ENCODE measurements around the gene USPL1. TPM values are rescaled to one million over a fixed set of nuclear protein-coding genes. Genes with fewer than 3 reads are reported as not detected.

USPL1 gene
- total and polyA plus RNA-seq, 7 donors = 6.6 to 18.4 (median 12.4) TPM

DNA sequence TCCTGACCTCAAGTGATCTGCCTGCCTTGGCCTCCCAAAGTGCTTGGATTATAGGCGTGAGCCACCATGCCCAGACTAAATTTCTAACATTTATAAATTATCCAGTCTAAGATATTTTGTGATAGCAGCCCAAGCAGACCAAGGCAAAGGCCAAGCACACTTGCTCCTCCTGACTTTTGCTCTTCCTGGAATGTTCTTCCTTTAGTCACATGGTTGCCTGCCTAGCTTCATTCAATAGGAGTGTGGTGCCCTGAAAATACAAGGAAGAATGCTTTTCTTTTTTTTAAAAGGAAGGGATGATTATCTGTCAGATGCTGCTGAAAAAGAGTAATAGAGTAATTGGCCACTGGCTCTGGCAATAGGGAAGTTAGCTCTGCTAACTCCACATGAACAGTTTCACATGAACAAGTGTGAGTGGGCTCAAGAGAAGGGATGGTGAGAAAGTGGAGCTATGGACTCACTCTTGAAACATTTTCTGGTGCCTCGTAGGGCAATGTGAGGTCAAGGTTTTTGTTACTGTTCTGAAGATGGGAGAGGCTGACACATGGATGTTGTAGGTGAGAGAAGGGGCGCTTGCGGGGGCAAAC lies 47.1 kb downstream of the USPL1 start:
- 92 to 95% (median 92%) methylated on average over 4 of the region's 4 CpGs for WGBS, 3 donors

DNA sequence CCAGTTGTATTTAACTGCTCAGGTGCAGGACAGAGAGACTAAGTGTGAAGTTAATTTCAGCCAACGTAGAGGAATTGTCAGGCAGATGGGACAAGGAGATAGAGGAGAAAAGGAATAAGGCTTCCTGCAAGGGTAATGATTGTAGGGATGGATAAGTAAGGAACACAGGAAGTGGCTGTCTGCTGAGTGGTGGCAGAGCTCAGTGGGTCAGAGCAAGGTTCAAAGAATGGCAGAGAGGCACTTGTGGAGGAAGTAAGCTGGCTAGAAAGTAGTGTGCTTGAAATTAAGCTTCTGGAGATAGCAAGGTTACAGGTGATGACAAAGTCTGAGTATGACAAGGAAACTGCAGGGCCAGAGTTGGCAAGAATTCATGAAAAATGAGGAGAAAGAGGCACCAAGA lies 47.9 kb downstream of the USPL1 start:
- Histone ChIP-seq H3K4me3 (no peak overlapping the region), H3K27me3 (ENCODE audit: insufficient read depth in 3 of 3, low read length in 2 of 3) (no peaks in the 10 kb centered on the region), H3K9me3 (no peaks in the 10 kb centered on the region), H3K36me3 (ENCODE audit: insufficient read depth in 1 of 2, low read depth in 1 of 2) (no peaks in the 10 kb centered on the region), H3K27ac (no peak overlapping the region), H3K4me1 (no peaks in the 10 kb centered on the region)
- TF ChIP-seq, protein P1, sequence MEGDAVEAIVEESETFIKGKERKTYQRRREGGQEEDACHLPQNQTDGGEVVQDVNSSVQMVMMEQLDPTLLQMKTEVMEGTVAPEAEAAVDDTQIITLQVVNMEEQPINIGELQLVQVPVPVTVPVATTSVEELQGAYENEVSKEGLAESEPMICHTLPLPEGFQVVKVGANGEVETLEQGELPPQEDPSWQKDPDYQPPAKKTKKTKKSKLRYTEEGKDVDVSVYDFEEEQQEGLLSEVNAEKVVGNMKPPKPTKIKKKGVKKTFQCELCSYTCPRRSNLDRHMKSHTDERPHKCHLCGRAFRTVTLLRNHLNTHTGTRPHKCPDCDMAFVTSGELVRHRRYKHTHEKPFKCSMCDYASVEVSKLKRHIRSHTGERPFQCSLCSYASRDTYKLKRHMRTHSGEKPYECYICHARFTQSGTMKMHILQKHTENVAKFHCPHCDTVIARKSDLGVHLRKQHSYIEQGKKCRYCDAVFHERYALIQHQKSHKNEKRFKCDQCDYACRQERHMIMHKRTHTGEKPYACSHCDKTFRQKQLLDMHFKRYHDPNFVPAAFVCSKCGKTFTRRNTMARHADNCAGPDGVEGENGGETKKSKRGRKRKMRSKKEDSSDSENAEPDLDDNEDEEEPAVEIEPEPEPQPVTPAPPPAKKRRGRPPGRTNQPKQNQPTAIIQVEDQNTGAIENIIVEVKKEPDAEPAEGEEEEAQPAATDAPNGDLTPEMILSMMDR (IDR thresholded peaks at IDR 0.05) = no peak
- no peak for ATAC-seq
- 60 to 77% (median 69%) methylated on average over 1 of the region's 1 CpG for WGBS, 3 donors
- no peak for DNase-seq
- intact Hi-C loops (cut with DNase I) = no loop called here

More for the DNA sequence above, 47.1 kb downstream of the USPL1 start:
- no peak overlapping the region for H3K4me3 ChIP-seq
- ATAC-seq = no peak
- H3K27ac ChIP-seq = no peak overlapping the region
- H3K9me3 ChIP-seq = no peaks in the 10 kb centered on the region
- no peaks in the 10 kb centered on the region for H3K27me3 ChIP-seq (ENCODE audit: insufficient read depth in 3 of 3, low read length in 2 of 3)
- peaks cover 0 to 1% of the 10 kb centered on the region in 2 donors for H3K36me3 ChIP-seq (ENCODE audit: insufficient read depth in 1 of 2, low read depth in 1 of 2)
- intact Hi-C loops (cut with DNase I) = no loop called here
- H3K4me1 ChIP-seq = peaks cover 8% of the 10 kb centered on the region
- no peak for DNase-seq
- TF ChIP-seq, protein P1 (IDR thresholded peaks at IDR 0.05) = no peak

- no peaks in the 10 kb centered on the region for H3K4me1 ChIP-seq
- 78 to 83% (median 82%) methylated on average over 8 of the region's 8 CpGs for WGBS, 3 donors
- intact Hi-C loops (cut with DNase I) = no loop called here
These were observed 48.4 kb downstream of the USPL1 start for GRCh38 chr13:30666113-30666512.

DNA sequence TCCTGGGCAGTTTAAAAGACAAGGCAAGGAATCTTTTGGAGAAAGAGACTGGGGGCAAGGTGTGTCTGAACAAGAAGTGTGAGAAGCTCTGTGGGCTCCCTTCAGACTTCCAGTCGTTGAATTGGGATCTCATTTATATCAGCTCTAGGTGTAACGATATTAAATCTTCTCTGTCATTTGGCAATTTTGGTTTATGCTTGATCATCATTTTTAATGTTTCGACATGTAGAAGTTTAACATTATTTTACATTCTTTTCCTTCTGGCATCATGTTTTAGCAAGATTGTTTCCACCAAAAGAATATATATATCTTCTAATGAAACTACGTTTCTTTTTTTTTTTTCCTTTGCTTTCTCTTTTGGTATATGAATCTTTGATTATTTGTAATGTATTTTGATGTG lies 49.3 kb downstream of the USPL1 start:
- intact Hi-C loops (cut with DNase I) = no loop called here
- Histone ChIP-seq H3K27ac (no peak overlapping the region), H3K9me3 (no peaks in the 10 kb centered on the region), H3K4me3 (no peak overlapping the region), H3K27me3 (ENCODE audit: insufficient read depth in 3 of 3, low read length in 2 of 3) (no peaks in the 10 kb centered on the region), H3K36me3 (ENCODE audit: insufficient read depth in 1 of 2, low read depth in 1 of 2) (no peaks in the 10 kb centered on the region), H3K4me1 (no peaks in the 10 kb centered on the region)
- DNase-seq (no peak), ATAC-seq (no peak)
- TF ChIP-seq, protein P1 (IDR thresholded peaks at IDR 0.05) = no peak
- WGBS, 3 donors = 89 to 95% (median 93%) methylated on average over 4 of the region's 4 CpGs

More at GRCh38 chr13:30666113-30666512, 48.4 kb downstream of the USPL1 start:
- Histone ChIP-seq H3K27ac (no peak overlapping the region), H3K27me3 (ENCODE audit: insufficient read depth in 3 of 3, low read length in 2 of 3) (no peaks in the 10 kb centered on the region), H3K36me3 (ENCODE audit: insufficient read depth in 1 of 2, low read depth in 1 of 2) (no peaks in the 10 kb centered on the region), H3K4me3 (no peak overlapping the region), H3K9me3 (no peaks in the 10 kb centered on the region)
- ATAC-seq (no peak), DNase-seq (no peak)
- TF ChIP-seq, protein P1 (IDR thresholded peaks at IDR 0.05) = no peak

DNA sequence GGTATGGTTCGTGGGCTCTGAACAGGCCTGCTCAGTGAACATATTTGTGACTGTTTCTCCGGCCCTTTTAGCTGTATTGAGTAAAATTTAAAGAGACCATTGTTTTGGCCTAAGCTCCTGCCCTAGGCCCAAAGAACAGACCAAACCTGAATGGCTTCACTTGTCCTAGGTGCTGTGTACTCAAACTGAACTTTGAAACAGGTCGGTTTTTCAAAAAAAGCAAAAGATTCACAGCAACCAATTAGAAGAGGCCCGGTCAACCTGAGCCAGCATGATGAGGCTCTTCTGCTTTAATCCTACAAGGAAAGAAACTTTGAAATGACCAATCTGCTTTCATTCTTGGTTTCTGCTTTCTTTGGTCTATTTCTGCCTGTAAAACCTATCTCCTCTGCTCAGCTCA lies 50.6 kb downstream of the USPL1 start:
- 94 to 99% (median 97%) methylated on average over 4 of the region's 4 CpGs for WGBS, 3 donors
- H3K4me1 ChIP-seq = no peaks in the 10 kb centered on the region

More for the DNA sequence above, 50.6 kb downstream of the USPL1 start:
- no peaks in the 10 kb centered on the region for H3K27me3 ChIP-seq (ENCODE audit: insufficient read depth in 3 of 3, low read length in 2 of 3)
- DNase-seq (no peak), ATAC-seq (no peak)
- no peak overlapping the region for H3K4me3 ChIP-seq
- H3K36me3 ChIP-seq (ENCODE audit: insufficient read depth in 1 of 2, low read depth in 1 of 2) = no peaks in the 10 kb centered on the region
- intact Hi-C loops (cut with DNase I) = no loop called here
- H3K9me3 ChIP-seq = no peaks in the 10 kb centered on the region
- TF ChIP-seq, protein P1 (IDR thresholded peaks at IDR 0.05) = no peak
- no peak overlapping the region for H3K27ac ChIP-seq
